ENCODE measurements around the gene BHMT2.

Gene BHMT2

GRCh38 chr5:79080804-79081203 lies 11.2 kb downstream of the BHMT2 start:
- TF ChIP-seq CTCF (IDR thresholded peaks at IDR 0.05) = no peak
- no peaks in the 10 kb centered on the region for H3K9me3 ChIP-seq
- H3K4me1 ChIP-seq (ENCODE audit: control insufficient read depth in 1 of 2, insufficient read depth in 1 of 2, low read depth in 1 of 2, low read length in 1 of 2) = no peaks in the 10 kb centered on the region

GRCh38 chr5:79081779-79082178 lies 12.2 kb downstream of the BHMT2 start:
- H3K36me3 ChIP-seq = no peaks in the 10 kb centered on the region
- no peak overlapping the region for H3K4me3 ChIP-seq (ENCODE audit: low read depth in 1 of 2, low read length in 1 of 2)
- no peaks in the 10 kb centered on the region for H3K9me3 ChIP-seq
- no peak for TF ChIP-seq CTCF (IDR thresholded peaks at IDR 0.05)
- H3K4me1 ChIP-seq (ENCODE audit: control insufficient read depth in 1 of 2, insufficient read depth in 1 of 2, low read depth in 1 of 2, low read length in 1 of 2) = no peaks in the 10 kb centered on the region
- no peak overlapping the region for H3K27ac ChIP-seq
- no peaks in the 10 kb centered on the region for H3K27me3 ChIP-seq

More at GRCh38 chr5:79080804-79081203, 11.2 kb downstream of the BHMT2 start:
- H3K27ac ChIP-seq = no peak overlapping the region
- no peaks in the 10 kb centered on the region for H3K36me3 ChIP-seq
- no peak overlapping the region for H3K4me3 ChIP-seq (ENCODE audit: low read depth in 1 of 2, low read length in 1 of 2)
- H3K27me3 ChIP-seq = no peaks in the 10 kb centered on the region

GRCh38 chr5:79086116-79086515 lies 16.5 kb downstream of the BHMT2 start:
- no peak for TF ChIP-seq CTCF (IDR thresholded peaks at IDR 0.05)
- Histone ChIP-seq H3K4me3 (ENCODE audit: low read depth in 1 of 2, low read length in 1 of 2) (no peak overlapping the region), H3K36me3 (no peaks in the 10 kb centered on the region), H3K9me3 (no peaks in the 10 kb centered on the region), H3K4me1 (ENCODE audit: control insufficient read depth in 1 of 2, insufficient read depth in 1 of 2, low read depth in 1 of 2, low read length in 1 of 2) (no peaks in the 10 kb centered on the region), H3K27me3 (no peaks in the 10 kb centered on the region), H3K27ac (no peak overlapping the region)

- no peak for TF ChIP-seq CTCF (IDR thresholded peaks at IDR 0.05)
- Histone ChIP-seq H3K27ac (no peak overlapping the region), H3K27me3 (no peaks in the 10 kb centered on the region), H3K36me3 (no peaks in the 10 kb centered on the region), H3K4me1 (ENCODE audit: control insufficient read depth in 1 of 2, insufficient read depth in 1 of 2, low read depth in 1 of 2, low read length in 1 of 2) (no peaks in the 10 kb centered on the region), H3K9me3 (no peaks in the 10 kb centered on the region), H3K4me3 (ENCODE audit: low read depth in 1 of 2, low read length in 1 of 2) (no peak overlapping the region)
Measured at GRCh38 chr5:79088507-79088906, 18.9 kb downstream of the BHMT2 start.

GRCh38 chr5:79091064-79091463 lies 21.5 kb downstream of the BHMT2 start:
- H3K27ac ChIP-seq = no peak overlapping the region
- no peak overlapping the region for H3K4me3 ChIP-seq (ENCODE audit: low read depth in 1 of 2, low read length in 1 of 2)
- H3K27me3 ChIP-seq = no peaks in the 10 kb centered on the region
- H3K9me3 ChIP-seq = no peaks in the 10 kb centered on the region
- no peaks in the 10 kb centered on the region for H3K4me1 ChIP-seq (ENCODE audit: control insufficient read depth in 1 of 2, insufficient read depth in 1 of 2, low read depth in 1 of 2, low read length in 1 of 2)
- TF ChIP-seq CTCF (IDR thresholded peaks at IDR 0.05) = no peak
- no peaks in the 10 kb centered on the region for H3K36me3 ChIP-seq

GRCh38 chr5:79093762-79094161 lies 24.2 kb downstream of the BHMT2 start:
- no peak overlapping the region for H3K27ac ChIP-seq
- no peaks in the 10 kb centered on the region for H3K36me3 ChIP-seq
- H3K9me3 ChIP-seq = no peaks in the 10 kb centered on the region
- no peak for TF ChIP-seq CTCF (IDR thresholded peaks at IDR 0.05)
- H3K27me3 ChIP-seq = no peaks in the 10 kb centered on the region
- H3K4me3 ChIP-seq (ENCODE audit: low read depth in 1 of 2, low read length in 1 of 2) = no peak overlapping the region
- no peaks in the 10 kb centered on the region for H3K4me1 ChIP-seq (ENCODE audit: control insufficient read depth in 1 of 2, insufficient read depth in 1 of 2, low read depth in 1 of 2, low read length in 1 of 2)

Data from neutrophil (primary cell).